Karpas-422 (cell line): ENCODE results near the gene DCLRE1B. TPM values are rescaled to one million over a fixed set of nuclear protein-coding genes. Genes with fewer than 3 reads are reported as not detected.

Experiments used
- DNase-seq: peaks from one replicate; pipeline ENCODE4 v3.0.0-alpha.2; 2015
- H2AFZ ChIP-seq: fragments of 200-600 bp; sonication (generic); 2 replicates; pipeline ENCODE4 v1.6.1; 2014; ENCODE audit warnings: antibody characterized with exemption, low read length, mixed read lengths
- H3K27ac ChIP-seq: fragments of 200-600 bp; sonication (generic); 2 replicates; pipeline ENCODE4 v1.5.1; 2014; ENCODE audit warnings: mild to moderate bottlenecking, low read length, moderate library complexity
- H3K27me3 ChIP-seq: fragments of 200-600 bp; sonication (generic); 2 replicates; pipeline ENCODE4 v1.6.1; 2014; ENCODE audit warnings: low read length, mixed read lengths
- H3K36me3 ChIP-seq: fragments of 200-600 bp; sonication (generic); 2 replicates; pipeline ENCODE4 v1.6.1; 2014; ENCODE audit warnings: low read length, mixed read lengths; ENCODE audit not compliant: insufficient read depth
- H3K4me1 ChIP-seq: fragments of 200-600 bp; sonication (generic); 2 replicates; pipeline ENCODE4 v1.6.1; 2014; ENCODE audit warnings: mild to moderate bottlenecking, low read length, mixed read lengths
- H3K4me2 ChIP-seq: fragments of 200-600 bp; sonication (generic); 2 replicates; pipeline ENCODE4 v1.6.1; 2014; ENCODE audit warnings: low read length, low read depth, mild to moderate bottlenecking; ENCODE audit not compliant: poor library complexity, severe bottlenecking
- H3K4me3 ChIP-seq: fragments of 200-600 bp; sonication (generic); 2 replicates; pipeline ENCODE4 v1.5.1; 2014; ENCODE audit warnings: mild to moderate bottlenecking, antibody characterized with exemption, low read length, mixed read lengths
- H3K79me2 ChIP-seq: fragments of 200-600 bp; sonication (generic); 2 replicates; pipeline ENCODE4 v1.6.1; 2014; ENCODE audit warnings: mild to moderate bottlenecking, low read length, mixed read lengths
- H3K9ac ChIP-seq: fragments of 200-600 bp; sonication (generic); 2 replicates; pipeline ENCODE4 v1.6.0; 2014; ENCODE audit warnings: low read length
- H3K9me2 ChIP-seq: fragments of 200-600 bp; sonication (generic), shearing (Covaris generic); replicated peaks from 2 replicates; pipeline ENCODE4 v1.6.0; 2014; ENCODE audit warnings: mild to moderate bottlenecking, low read length, moderate library complexity; ENCODE audit not compliant: insufficient read depth
- H3K9me3 ChIP-seq: fragments of 300-700, 200-600 bp; sonication (generic); 2 replicates; pipeline ENCODE4 v1.6.1; 2014; ENCODE audit warnings: low read length, mixed read lengths
- H4K20me1 ChIP-seq: fragments of 200-600 bp; sonication (generic); 2 replicates; pipeline ENCODE4 v1.6.1; 2014; ENCODE audit warnings: mild to moderate bottlenecking, antibody characterized with exemption, low read length, low read depth; ENCODE audit not compliant: insufficient read depth
- total RNA-seq: library from RNA; depleted of rRNA; stranded (reverse); fragments of >200 nt; shearing (Covaris generic); gene quantifications from 2 replicates; pipeline ENCODE4 v1.2.3, GENCODE V29; 2014; ENCODE audit warnings: low replicate concordance

Gene DCLRE1B
- total RNA-seq, 1 experiment from 2014 or later = 11.3 TPM

- Histone ChIP-seq H3K9me3 (no peaks in the 10 kb centered on the region), H3K27ac (no peak overlapping the region), H3K4me2 (no peak overlapping the region), H3K4me1 (peaks cover 53% of the 10 kb centered on the region), H3K79me2 (peaks cover 99% of the 10 kb centered on the region), H4K20me1 (peaks cover 16% of the 10 kb centered on the region; the same call in 1 of the 2 replicates), H3K9me2 (no peaks in the 10 kb centered on the region), H3K4me3 (no peak overlapping the region), H3K36me3 (no peaks in the 10 kb centered on the region), H3K9ac (no peak overlapping the region), H2AFZ (no peak overlapping the region), H3K27me3 (no peaks in the 10 kb centered on the region)
- no peak for DNase-seq
Observed at GRCh38 chr1:113934511-113935055, 29.5 kb downstream of the DCLRE1B start.

- Histone ChIP-seq H3K4me3 (no peak overlapping the region), H3K79me2 (peaks cover 100% of the 10 kb centered on the region), H3K9me2 (no peaks in the 10 kb centered on the region), H3K9me3 (no peaks in the 10 kb centered on the region), H3K27me3 (no peaks in the 10 kb centered on the region), H4K20me1 (peaks cover 14% of the 10 kb centered on the region; the same call in 1 of the 2 replicates), H3K4me1 (peaks cover 53% of the 10 kb centered on the region), H2AFZ (no peak overlapping the region), H3K9ac (no peak overlapping the region), H3K27ac (no peak overlapping the region), H3K4me2 (no peak overlapping the region), H3K36me3 (peaks cover 3% of the 10 kb centered on the region; the same call in 1 of the 2 replicates)
- DNase-seq = no peak
Observed at GRCh38 chr1:113935176-113935575, 30.1 kb downstream of the DCLRE1B start.

- Histone ChIP-seq H4K20me1 (peaks cover 11% of the 10 kb centered on the region; the same call in 1 of the 2 replicates), H3K9ac (no peak overlapping the region), H3K79me2 (peaks cover 100% of the 10 kb centered on the region), H3K9me2 (no peaks in the 10 kb centered on the region), H3K27me3 (no peaks in the 10 kb centered on the region), H3K4me1 (peaks cover 50% of the 10 kb centered on the region), H2AFZ (no peak overlapping the region), H3K4me3 (no peak overlapping the region), H3K9me3 (no peaks in the 10 kb centered on the region), H3K4me2 (no peak overlapping the region), H3K27ac (peak overlapping the region; percentile 16; the same call in 1 of the 2 replicates), H3K36me3 (peaks cover 10% of the 10 kb centered on the region)
- DNase-seq = no peak
Observed at GRCh38 chr1:113935970-113936369, 30.8 kb downstream of the DCLRE1B start.

- Histone ChIP-seq H2AFZ (no peak overlapping the region), H3K27ac (peak overlapping the region; percentile 6; the same call in 1 of the 2 replicates), H3K27me3 (no peaks in the 10 kb centered on the region), H3K9me2 (no peaks in the 10 kb centered on the region), H4K20me1 (peaks cover 11% of the 10 kb centered on the region; the same call in 1 of the 2 replicates), H3K79me2 (peaks cover 97% of the 10 kb centered on the region), H3K9me3 (no peaks in the 10 kb centered on the region), H3K4me2 (no peak overlapping the region), H3K4me3 (no peak overlapping the region), H3K36me3 (peaks cover 16% of the 10 kb centered on the region), H3K4me1 (peaks cover 38% of the 10 kb centered on the region), H3K9ac (no peak overlapping the region)
- no peak for DNase-seq
Observed at GRCh38 chr1:113937146-113937545, 32.0 kb downstream of the DCLRE1B start.

GRCh38 chr1:113938192-113938591, 33.1 kb downstream of the DCLRE1B start:
- Histone ChIP-seq H4K20me1 (peaks cover 11% of the 10 kb centered on the region; the same call in 1 of the 2 replicates), H2AFZ (no peak overlapping the region), H3K9ac (no peak overlapping the region), H3K9me2 (no peaks in the 10 kb centered on the region), H3K4me1 (peaks cover 31% of the 10 kb centered on the region), H3K36me3 (peaks cover 23% of the 10 kb centered on the region), H3K4me2 (no peak overlapping the region), H3K4me3 (no peak overlapping the region), H3K9me3 (no peaks in the 10 kb centered on the region), H3K79me2 (peaks cover 96% of the 10 kb centered on the region), H3K27ac (0 out of 2 replicates have a peak overlapping the region, but pooled peaks have one; percentile 20), H3K27me3 (no peaks in the 10 kb centered on the region)
- DNase-seq = no peak

- Histone ChIP-seq H3K79me2 (peaks cover 92% of the 10 kb centered on the region), H3K36me3 (peaks cover 26% of the 10 kb centered on the region), H3K27me3 (no peaks in the 10 kb centered on the region), H3K4me3 (no peak overlapping the region), H3K9me2 (no peaks in the 10 kb centered on the region), H3K27ac (no peak overlapping the region), H2AFZ (no peak overlapping the region), H3K4me1 (peaks cover 32% of the 10 kb centered on the region), H4K20me1 (peaks cover 7% of the 10 kb centered on the region; the same call in 1 of the 2 replicates), H3K9me3 (no peaks in the 10 kb centered on the region), H3K9ac (no peak overlapping the region), H3K4me2 (no peak overlapping the region)
- no peak for DNase-seq
Observed at GRCh38 chr1:113940365-113941244, 35.5 kb downstream of the DCLRE1B start.

GRCh38 chr1:113941245-113941559, 36.1 kb downstream of the DCLRE1B start:
- Histone ChIP-seq H3K4me3 (no peak overlapping the region), H3K36me3 (peaks cover 26% of the 10 kb centered on the region), H3K27me3 (no peaks in the 10 kb centered on the region), H4K20me1 (peaks cover 7% of the 10 kb centered on the region; the same call in 1 of the 2 replicates), H3K9me3 (no peaks in the 10 kb centered on the region), H3K4me2 (no peak overlapping the region), H3K9me2 (no peaks in the 10 kb centered on the region), H3K9ac (no peak overlapping the region), H3K4me1 (peaks cover 32% of the 10 kb centered on the region), H3K27ac (no peak overlapping the region), H3K79me2 (peaks cover 92% of the 10 kb centered on the region), H2AFZ (no peak overlapping the region)
- no peak for DNase-seq

GRCh38 chr1:113942527-113942926, 37.4 kb downstream of the DCLRE1B start:
- Histone ChIP-seq H3K27ac (no peak overlapping the region), H3K4me1 (peaks cover 34% of the 10 kb centered on the region)
- no peak for DNase-seq

More at GRCh38 chr1:113942527-113942926, 37.4 kb downstream of the DCLRE1B start:
- Histone ChIP-seq H4K20me1 (peaks cover 4% of the 10 kb centered on the region; the same call in 1 of the 2 replicates), H3K9ac (no peak overlapping the region), H2AFZ (no peak overlapping the region), H3K9me3 (no peaks in the 10 kb centered on the region), H3K27me3 (no peaks in the 10 kb centered on the region), H3K4me3 (no peak overlapping the region), H3K9me2 (no peaks in the 10 kb centered on the region), H3K4me2 (no peak overlapping the region), H3K79me2 (peaks cover 92% of the 10 kb centered on the region), H3K36me3 (peaks cover 26% of the 10 kb centered on the region)
